ENCODE data around the gene SLC19A3. TPM values are rescaled to one million over a fixed set of nuclear protein-coding genes. Genes with fewer than 3 reads are reported as not detected.

Gene SLC19A3
- total RNA-seq, 1 experiment from 2014 or later = 1.2 TPM

DNA sequence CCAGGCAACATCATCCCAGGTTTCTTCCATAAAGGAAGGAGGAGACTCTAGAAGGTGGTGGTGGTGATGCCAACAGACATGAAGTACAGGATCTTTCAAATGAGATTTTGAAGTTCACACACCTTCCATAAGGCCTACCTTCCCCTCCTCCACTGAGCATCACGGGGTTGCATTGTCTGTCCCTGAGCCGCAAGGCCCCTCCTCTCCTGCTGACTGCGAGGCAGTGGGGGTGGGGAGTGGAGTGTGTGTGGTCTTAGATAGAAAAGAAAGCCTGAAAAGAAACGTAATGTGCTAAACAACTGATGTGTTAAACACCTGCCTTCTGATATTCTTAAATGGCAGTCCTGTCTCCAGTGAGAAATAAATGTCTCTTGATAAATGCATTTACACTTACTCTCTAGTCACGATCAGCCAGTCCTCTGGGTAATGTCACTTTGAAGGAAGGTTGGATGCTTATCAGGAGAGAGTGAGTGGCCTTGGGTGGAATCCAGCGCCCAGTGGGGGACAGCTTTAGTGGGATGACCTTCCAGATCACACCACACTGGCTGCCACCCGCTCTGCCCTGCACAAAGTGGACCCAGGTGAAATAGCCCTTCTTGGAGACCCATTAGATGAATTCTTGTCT lies 56.7 kb downstream of the SLC19A3 start:
- no peak for DNase-seq
- H3K27me3 ChIP-seq = no peaks in the 10 kb centered on the region
- H3K9me3 ChIP-seq = no peaks in the 10 kb centered on the region

GRCh38 chr2:227657199-227657845 lies 60.5 kb downstream of the SLC19A3 start:
- peak; percentile 18 for DNase-seq
- no peak overlapping the region for H3K4me3 ChIP-seq

More for the DNA sequence above, 56.7 kb downstream of the SLC19A3 start:
- Histone ChIP-seq H3K36me3 (no peaks in the 10 kb centered on the region), H3K4me3 (no peak overlapping the region)

GRCh38 chr2:227655454-227655853 lies 62.4 kb downstream of the SLC19A3 start:
- Histone ChIP-seq H3K9me3 (no peaks in the 10 kb centered on the region), H3K36me3 (no peaks in the 10 kb centered on the region), H3K4me3 (no peak overlapping the region), H3K27me3 (no peaks in the 10 kb centered on the region)
- DNase-seq = peak; percentile 60

More at GRCh38 chr2:227657199-227657845, 60.5 kb downstream of the SLC19A3 start:
- no peaks in the 10 kb centered on the region for H3K27me3 ChIP-seq
- H3K9me3 ChIP-seq = no peaks in the 10 kb centered on the region
- no peaks in the 10 kb centered on the region for H3K36me3 ChIP-seq

- no peak for DNase-seq
- Histone ChIP-seq H3K4me3 (no peak overlapping the region), H3K27me3 (no peaks in the 10 kb centered on the region), H3K9me3 (no peaks in the 10 kb centered on the region), H3K36me3 (no peaks in the 10 kb centered on the region)
Measured at GRCh38 chr2:227654426-227654825, 63.4 kb downstream of the SLC19A3 start.

DNA sequence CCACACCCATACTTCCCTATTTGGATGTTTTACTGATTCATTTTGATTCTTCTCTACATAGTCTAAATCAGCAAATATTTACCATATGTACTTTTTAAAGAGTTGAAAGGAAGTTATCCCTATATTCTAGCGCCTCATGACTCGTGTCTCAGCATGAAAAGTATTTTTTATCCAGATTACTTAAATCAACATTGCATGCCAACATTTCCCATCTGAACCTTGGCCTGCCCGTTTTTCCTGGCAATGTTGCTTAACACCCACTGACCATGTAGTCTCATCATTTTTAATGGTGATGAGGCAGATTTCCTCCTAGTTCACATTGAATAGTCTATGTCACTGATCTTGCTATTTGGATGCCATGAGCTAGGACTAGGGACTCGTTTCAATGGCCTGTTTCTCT lies 64.4 kb downstream of the SLC19A3 start:
- no peaks in the 10 kb centered on the region for H3K36me3 ChIP-seq

GRCh38 chr2:227643990-227644551 lies 73.8 kb downstream of the SLC19A3 start:
- H3K4me3 ChIP-seq = no peak overlapping the region
- H3K36me3 ChIP-seq = no peaks in the 10 kb centered on the region
- DNase-seq = no peak
- H3K27me3 ChIP-seq = no peaks in the 10 kb centered on the region
- H3K9me3 ChIP-seq = no peaks in the 10 kb centered on the region

More for the DNA sequence above, 64.4 kb downstream of the SLC19A3 start:
- H3K9me3 ChIP-seq = no peaks in the 10 kb centered on the region
- no peak overlapping the region for H3K4me3 ChIP-seq
- DNase-seq = peak; percentile 72
- no peaks in the 10 kb centered on the region for H3K27me3 ChIP-seq

DNA sequence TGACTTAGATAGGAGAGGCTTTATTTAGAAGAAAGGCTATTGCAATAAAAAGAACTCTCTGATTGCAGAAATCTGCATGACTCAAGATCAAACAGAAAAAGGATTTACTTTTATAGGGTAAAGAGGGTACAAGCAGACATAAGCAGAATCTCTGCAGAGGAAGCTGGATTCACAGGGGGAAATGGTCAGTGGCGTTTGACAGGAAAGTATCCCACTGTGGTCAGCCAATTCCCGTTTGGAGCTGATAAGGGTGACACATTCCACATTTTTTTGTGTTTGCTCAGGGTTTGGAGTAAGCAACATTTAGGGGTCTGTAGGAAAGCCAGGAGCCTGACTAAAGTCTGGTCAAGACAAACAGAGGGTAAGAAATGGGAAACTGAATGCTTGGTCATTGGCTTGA lies 75.2 kb downstream of the SLC19A3 start:
- H3K4me3 ChIP-seq = no peak overlapping the region
- no peak for DNase-seq
- no peaks in the 10 kb centered on the region for H3K27me3 ChIP-seq
- H3K9me3 ChIP-seq = no peaks in the 10 kb centered on the region
- H3K36me3 ChIP-seq = no peaks in the 10 kb centered on the region

GRCh38 chr2:227634201-227634600 lies 83.6 kb downstream of the SLC19A3 start:
- no peaks in the 10 kb centered on the region for H3K36me3 ChIP-seq
- no peaks in the 10 kb centered on the region for H3K9me3 ChIP-seq
- DNase-seq = no peak
- no peaks in the 10 kb centered on the region for H3K27me3 ChIP-seq
- H3K4me3 ChIP-seq = no peak overlapping the region

Other genes starting within 250 kb of the SLC19A3 start
- 68.6 and 100 TPM in 2 replicates for gene AGFG1, start 245.9 kb downstream of the SLC19A3 start, total RNA-seq (2014; rRNA removed; shearing (Covaris generic); ENCODE audit: low replicate concordance)
- gene SCYGR2, start 119.1 kb downstream of the SLC19A3 start, total RNA-seq (2014; rRNA removed; shearing (Covaris generic); ENCODE audit: low replicate concordance) = not detected in 2 replicates
- not detected in 2 replicates for gene SCYGR3, start 103.2 kb downstream of the SLC19A3 start, total RNA-seq (2014; rRNA removed; shearing (Covaris generic); ENCODE audit: low replicate concordance)
- not detected in 2 replicates for gene SCYGR4, start 100.5 kb downstream of the SLC19A3 start, total RNA-seq (2014; rRNA removed; shearing (Covaris generic); ENCODE audit: low replicate concordance)
- not detected in 2 replicates for gene SCYGR5, start 51.2 kb downstream of the SLC19A3 start, total RNA-seq (2014; rRNA removed; shearing (Covaris generic); ENCODE audit: low replicate concordance)
- gene SCYGR6, start 6.7 kb upstream of the SLC19A3 start, total RNA-seq (2014; rRNA removed; shearing (Covaris generic); ENCODE audit: low replicate concordance) = not detected in 2 replicates
- gene SCYGR7, start 10.3 kb upstream of the SLC19A3 start, total RNA-seq (2014; rRNA removed; shearing (Covaris generic); ENCODE audit: low replicate concordance) = not detected in 2 replicates
- not detected in 2 replicates for gene SCYGR8, start 27.9 kb upstream of the SLC19A3 start, total RNA-seq (2014; rRNA removed; shearing (Covaris generic); ENCODE audit: low replicate concordance)
- 1.5 TPM in 1 of 2 replicates, not detected in the other for gene CCL20, start 95.8 kb upstream of the SLC19A3 start, total RNA-seq (2014; rRNA removed; shearing (Covaris generic); ENCODE audit: low replicate concordance)
- gene DAW1, start 153.6 kb upstream of the SLC19A3 start, total RNA-seq (2014; rRNA removed; shearing (Covaris generic); ENCODE audit: low replicate concordance) = 8.3 and 8.5 TPM in 2 replicates

Measured in MG63 (cell line).